Hematopoietic multipotent progenitor cell treated with erythropoietin and hydrocortisone succinate and interleukin-3 and kit ligand, for 8 days (in vitro differentiated cells): Measurements from ENCODE around the gene CADM3.

ENCODE experiments used
- DNase-seq: peaks from one replicate; pipeline ENCODE4 v3.0.0-alpha.2; 2015

Gene CADM3, protein sequence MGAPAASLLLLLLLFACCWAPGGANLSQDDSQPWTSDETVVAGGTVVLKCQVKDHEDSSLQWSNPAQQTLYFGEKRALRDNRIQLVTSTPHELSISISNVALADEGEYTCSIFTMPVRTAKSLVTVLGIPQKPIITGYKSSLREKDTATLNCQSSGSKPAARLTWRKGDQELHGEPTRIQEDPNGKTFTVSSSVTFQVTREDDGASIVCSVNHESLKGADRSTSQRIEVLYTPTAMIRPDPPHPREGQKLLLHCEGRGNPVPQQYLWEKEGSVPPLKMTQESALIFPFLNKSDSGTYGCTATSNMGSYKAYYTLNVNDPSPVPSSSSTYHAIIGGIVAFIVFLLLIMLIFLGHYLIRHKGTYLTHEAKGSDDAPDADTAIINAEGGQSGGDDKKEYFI

DNA sequence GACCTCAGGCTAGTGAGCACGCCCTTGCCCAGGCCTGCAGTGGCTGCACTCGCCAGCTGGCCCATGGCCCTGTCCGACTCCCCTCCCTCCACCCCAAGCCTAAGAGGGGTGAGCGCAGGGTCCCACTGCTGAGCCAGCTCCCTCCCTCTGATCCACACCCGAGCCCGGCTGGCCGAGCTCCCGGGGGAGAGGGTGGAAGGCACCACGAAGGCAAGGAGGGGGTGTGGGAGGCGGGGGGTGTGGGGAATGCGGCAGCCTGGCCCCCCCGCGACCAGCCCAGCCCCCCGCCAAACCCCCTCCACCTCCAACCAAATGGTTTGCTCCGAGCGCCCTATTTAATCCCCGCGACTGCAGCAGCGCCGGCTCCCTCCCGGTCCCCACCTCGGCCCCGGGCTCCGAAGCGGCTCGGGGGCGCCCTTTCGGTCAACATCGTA, at the start of gene CADM3:
TSS of gene CADM3 (plus strand) at position 362 of the 434 bp plus-strand sequence. CDS start 151 bp downstream, outside the sequence.
- DNase-seq = no peak

DNA sequence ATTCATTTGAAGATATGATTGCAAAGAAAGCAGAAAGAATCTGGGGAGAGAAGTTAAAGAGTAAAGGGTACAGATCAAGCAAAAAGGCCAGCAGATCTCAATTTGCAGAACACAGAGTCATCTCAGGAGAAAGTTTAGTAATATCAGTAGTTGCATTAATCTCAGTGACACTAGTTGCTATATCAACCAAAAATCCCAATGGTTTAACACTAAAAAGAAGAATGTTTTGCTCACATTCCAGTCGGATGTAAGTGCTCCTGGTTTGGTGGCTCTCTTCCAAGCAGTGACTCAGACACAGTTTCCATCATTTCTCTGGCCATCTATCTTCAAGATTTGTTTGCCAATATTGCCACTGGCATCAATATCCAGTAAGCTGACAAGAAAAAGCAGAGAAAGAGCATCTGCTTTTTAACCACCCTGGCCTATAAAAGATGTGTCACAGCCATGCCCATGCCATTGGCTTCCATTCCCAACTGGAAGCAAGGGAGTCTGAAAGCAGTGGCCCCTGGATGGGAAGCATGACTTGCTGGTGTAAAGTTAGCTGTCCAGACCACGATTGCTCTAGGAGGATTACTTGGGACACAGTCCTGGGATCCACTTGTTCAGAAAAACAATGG, 49.3 kb upstream of the CADM3 start:
- no peak for DNase-seq

DNA sequence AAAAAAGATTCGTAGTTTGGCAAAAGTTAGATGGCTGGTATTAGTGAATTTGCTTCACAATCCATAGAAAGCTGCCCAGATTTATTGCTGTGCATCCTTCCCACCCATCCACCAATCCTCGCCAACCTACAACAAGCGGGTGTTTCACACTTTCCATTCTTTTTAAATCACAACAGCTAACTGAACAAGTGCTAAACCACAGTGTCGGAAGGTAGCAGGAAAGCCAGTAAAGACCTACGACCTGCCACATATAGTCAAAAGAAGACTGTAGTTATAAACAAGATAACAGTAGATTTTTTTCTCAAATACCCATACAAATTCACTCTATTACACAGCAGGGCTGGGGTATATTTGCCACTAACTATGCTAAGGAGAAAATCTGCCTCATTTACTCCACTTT, 47.8 kb upstream of the CADM3 start:
- no peak for DNase-seq

DNA sequence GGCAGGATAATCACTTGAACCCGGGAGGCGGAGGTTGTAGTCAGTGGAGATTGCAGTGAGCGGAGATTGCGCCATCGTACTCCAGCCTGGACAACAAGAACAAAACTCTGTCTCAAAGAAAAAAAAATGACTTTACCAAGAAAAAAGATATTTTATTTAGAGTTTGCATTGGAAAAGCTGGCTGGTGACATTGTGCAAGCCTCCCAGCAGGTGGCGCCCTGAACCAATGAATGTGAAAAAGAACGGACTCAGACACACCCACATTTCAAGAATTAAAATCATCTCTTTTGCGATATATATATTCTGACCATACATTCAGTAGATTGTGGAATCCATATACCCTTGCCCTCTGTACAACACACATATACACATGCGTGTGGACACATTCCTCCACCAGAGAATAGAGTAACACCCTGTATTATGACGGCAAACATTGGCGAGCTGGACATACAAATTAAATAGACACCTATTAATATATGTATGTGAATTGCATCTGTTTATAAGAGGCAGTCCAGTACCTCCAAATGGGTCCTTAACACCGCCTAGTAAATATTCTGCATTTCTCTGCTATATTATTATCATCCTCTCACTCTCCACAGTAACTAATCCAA, 39.0 kb upstream of the CADM3 start:
- DNase-seq = peak; percentile 82

DNA sequence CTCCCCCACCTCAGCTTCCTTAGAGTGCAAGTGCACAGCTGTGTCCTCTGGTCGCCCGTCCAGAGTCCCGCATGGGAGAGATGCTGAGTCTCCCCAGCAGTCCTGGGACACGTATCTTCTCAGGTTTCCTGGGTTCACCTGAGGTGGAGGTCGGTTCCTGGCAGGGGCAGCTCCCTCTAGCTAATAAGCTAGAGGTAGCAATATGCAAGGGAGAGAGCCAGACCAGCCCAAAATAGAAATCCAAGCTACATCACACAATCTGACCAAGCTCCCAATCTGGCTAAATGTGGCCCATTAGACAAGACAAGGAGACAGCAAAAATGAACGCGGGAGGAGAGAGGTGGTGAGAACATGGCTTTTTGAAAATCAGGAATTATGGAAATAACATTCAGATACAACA, 30.9 kb upstream of the CADM3 start:
- no peak for DNase-seq

DNA sequence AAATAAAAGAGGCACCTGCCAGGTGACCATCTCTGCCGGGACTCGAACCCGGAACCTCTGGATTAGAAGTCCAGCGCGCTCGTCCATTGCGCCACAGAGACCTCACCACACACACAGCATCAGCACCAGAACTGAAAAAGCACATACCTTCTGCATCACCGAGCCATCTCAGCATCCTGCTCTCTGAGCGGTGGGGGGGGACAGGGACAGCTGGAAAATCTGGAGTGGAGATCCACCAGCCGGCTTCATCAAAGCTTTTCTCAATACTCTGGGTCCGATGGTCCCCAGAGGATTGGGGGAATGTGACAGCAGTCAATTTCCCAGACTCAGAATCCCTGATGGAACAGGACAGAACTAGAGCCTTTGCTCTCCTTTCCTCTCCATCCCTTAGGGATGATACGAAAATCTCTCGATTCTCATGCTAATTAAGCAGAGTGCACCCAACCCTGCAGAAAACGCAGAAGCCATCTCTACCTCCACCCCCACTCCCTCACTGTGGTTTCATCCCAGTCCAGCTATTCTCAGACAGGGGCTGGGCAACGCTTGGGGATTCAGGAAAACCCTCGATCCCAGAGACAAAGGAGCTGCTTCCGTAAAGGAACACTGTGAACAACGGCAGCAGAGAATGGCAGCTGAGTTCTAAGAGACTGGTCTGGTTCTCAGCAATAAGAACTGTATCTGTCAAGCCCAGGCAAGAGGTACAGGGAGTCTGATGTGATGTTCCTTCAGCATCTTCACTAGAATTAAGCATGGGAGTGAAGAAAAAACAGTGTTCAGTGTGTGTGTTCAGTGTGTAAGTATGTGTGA, 29.6 kb upstream of the CADM3 start:
- DNase-seq = no peak

DNA sequence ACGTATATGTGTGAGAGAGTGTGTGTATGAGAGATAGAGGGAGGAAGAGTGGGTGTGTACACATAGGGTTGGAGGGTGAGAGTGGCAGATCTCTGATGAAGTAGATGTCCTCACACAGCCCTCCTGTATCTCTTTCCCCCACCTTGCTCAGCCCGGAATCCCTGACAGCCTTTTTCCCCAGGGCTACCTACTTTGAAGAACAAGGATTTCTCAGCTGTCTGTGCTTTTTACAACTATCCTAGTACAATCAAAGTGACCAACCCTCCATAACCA, 29.1 kb upstream of the CADM3 start:
- DNase-seq = peak; percentile 58

DNA sequence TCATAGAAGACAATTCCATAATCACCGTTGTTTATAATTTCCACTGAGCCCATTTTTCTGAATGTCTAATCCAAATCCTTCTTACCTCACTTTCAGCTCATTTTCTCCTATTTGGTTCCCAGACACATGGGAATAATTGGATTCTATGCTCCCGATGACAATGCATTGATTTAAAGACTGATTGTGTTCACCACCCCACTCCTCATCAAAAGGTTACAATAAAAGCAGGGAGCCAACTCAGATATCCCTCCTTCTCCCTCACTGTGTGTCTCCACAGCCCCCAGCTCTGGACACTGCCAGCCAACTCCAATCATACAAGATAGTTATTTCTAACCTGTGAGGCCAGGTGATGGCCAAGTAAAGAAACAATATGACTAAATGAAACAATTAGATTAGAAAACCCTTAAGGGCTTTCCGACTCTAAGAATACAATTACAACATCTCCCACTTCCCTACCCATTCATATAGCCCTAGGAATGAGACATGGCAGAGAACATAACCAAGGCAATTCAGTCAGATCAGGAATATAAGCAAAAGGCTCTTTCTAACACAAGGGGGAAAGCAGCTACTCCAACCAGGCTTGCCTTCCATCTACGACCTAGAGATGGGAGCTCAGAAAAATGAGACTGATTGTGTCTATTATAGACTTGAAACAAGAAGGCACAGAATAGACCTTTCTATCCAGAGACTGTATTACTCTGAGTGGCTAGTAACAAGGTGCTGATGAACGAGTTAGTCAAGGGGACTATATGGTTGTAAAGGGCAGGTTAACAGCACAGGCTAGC, 28.5 kb upstream of the CADM3 start:
- no peak for DNase-seq

DNA sequence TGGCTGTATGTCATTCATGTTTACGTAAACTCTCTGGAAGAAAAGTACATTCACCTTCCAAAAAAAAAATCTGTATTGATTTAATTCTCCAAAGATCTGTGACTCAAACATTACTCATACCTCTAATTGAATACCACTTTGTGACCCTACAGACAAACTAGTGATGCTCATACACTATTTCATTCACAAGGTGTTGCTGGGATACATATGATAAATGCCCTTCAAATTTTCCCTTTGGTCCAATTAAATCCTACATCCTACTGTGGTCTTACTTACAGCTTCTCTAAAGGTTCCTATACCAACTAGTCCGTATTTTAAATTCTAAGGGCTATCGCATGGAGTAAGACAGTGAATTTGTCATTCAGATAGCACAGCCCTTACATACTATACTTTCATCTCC, 26.8 kb upstream of the CADM3 start:
- DNase-seq = no peak

DNA sequence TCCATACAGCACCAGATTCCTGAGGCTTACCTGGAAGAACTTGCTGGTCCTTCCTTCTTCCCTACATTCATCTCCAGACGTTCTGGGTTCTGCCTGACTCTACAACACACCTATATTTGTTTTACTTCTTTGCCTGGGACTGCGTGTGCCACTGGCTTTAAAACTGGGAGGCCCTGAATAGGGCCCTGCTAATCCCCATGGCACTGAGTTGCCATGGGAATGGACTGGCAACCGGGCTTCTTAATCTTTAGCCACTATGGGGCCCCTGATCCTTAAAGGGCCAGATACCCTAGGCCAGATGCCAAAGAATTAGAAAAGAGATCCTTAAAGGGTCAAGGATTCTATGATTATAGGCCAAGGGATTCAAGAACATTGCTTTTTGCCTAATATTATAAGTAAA, 24.4 kb upstream of the CADM3 start:
- DNase-seq = no peak

DNA sequence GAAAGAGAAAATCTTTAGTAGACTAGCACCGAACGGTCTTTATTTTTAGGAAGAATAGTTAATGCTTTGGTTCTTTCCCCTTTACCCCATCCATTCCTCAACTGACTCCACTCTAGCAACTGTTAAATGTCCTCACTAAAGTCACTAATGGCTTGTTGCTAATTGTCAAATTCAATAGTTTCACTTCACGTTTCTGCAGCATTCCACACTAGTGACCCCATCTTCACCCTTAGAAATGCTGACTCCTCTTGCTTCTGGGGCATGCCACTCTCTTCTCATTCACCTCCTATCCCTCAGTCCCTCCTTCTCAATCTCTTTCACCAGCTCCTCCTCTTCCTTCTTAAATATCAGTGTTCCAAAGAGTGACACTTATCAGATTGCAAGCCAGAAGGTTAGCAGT, 19.4 kb upstream of the CADM3 start:
- no peak for DNase-seq

DNA sequence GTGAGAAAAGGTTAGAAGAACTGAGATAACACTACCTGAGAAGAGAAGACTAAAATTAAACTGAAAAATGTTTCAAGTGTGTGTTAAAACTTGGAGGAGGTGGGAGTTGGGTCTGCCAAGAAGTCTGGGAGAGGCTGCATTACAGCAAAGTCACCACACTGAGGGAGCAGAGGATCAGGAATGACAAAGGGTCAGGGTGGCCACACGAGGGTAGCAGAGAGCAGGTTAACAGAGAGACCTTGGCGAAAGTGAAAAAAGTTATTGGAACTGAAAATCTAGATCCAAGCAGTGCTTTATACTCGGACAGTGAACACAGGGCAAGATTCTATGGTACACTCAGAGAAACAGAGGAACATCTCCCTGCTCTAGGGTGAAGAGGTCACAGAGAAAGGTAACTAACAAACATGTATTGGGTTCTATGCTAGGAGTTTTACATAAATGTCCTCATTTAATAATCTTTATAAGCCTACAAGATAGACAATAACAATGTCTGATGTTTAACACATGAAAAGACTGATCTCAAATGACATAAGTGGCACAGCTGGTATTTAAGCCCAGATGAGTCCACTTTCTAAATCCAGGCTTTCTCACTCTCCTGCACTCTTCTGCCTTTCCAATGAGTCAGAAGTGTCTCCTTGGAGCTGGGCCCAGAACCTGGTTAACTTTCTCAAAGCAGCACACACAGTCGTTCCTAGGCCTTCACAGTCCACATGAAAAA, 10.3 kb upstream of the CADM3 start:
- DNase-seq = peak; percentile 83

DNA sequence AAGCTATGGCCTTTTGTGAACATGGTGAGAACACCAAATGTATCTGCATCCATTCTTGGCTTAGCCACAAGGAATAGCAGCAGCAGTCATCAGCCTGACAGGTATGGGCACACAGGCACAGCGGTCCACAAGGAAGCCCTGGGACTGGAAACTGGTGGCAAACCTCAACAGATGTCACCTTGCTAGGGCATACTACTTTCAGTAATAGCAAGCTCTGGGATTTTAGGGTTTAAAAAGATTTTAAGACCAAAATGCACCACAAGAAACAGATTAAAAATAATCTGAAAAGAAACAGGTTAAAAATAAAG, 9.7 kb upstream of the CADM3 start:
- no peak for DNase-seq

DNA sequence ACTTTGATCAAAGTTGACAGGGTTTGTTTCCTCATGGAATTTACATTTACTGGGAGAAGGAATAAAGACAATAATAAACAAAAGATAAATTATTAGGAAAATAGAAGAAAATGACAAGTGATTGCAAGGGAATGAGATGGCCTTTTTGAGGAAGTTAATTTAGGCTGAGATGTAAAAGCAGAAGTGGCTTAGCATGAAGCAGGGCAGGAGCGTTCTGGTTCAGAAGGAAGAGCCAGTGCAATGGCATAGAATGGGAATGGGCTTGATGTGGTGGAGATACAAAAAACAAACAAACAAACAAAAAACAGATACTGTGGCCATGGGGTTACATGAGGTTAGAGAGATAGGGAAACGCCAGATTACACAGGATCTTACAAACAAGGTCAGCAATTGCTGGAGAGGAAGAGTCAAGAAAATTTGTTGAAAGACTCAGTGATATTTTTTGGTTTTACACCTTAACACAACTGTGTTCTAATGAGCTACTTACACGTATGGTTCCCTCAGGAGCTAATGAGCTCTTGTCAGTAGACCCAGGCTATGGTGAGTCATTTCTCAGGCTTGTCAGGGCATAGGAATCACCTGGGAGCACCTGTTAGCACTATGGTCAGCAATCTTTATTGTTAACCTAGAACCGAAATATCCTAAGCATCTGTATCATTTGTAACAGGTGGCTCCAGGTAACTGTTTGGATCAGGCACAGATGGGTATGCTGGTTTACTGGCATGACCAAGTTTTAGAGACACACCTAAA, 8.7 kb upstream of the CADM3 start:
- DNase-seq = no peak

DNA sequence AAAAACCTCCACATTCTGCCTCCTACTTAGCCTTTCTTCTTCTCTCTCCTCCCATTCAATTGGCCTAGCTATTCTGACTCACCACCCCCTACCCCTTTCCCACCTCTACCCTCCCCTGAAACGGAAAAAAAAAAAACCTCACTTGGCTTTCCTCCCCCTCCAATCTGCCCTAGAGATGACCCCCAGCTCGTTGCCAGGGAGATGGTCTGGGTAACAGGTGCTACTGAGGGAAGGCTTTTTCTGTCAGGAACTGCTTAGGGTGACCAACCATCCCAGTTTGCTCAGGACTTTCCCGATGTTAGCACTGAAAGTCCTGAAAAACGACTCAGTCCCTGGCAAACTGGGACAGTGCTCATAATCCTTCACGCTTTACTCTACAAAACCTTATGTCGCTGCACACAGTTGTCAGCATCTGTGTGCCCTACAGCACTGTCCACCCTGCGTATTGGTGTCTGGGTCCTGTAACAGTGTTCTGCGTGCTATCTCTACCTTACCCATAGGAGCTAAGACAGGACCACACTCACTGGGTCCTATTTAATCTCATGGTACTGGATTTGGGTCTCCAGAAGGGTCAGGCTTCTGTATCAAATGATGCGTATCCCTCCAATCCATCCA, 7.7 kb upstream of the CADM3 start:
- DNase-seq = no peak

DNA sequence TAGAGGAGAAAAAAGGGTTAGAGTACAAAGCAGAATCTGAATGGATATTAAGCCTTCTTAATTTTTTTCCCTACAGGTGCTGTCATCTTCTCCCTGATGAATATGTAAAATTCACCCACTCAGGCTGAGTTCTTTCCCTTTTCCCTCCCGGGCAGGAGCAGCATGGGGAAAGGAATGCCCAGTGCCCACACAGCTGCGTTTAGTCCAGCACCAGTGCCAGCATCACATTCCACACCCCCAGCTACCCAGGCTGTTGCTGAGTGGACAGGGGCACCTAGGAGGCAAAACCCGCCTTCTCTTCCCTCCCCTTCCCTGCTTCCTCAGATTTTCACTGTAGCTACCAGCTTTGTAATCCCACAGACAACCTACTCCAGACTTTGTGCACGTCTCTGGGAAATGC, 3.4 kb upstream of the CADM3 start:
- no peak for DNase-seq

DNA sequence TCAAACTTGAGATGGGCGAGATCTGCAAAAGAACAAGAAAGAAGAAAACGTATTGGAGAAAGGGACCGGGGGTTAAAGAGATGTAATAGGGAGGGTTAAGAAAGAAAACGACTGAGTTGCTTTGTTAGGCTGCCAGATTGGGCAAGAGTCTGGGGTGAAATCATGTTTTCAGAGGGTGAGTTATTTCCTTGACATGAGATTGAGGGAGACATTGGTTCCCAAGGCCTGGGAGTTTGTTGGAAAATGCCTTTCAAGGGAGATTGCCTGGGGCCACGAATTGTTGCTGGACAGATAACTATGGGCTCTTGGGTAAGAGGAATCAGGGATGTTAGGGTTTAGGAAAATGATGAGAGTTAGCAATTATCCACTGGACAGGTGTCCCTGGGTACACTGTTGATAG, 776 bp upstream of the CADM3 start:
- no peak for DNase-seq

DNA sequence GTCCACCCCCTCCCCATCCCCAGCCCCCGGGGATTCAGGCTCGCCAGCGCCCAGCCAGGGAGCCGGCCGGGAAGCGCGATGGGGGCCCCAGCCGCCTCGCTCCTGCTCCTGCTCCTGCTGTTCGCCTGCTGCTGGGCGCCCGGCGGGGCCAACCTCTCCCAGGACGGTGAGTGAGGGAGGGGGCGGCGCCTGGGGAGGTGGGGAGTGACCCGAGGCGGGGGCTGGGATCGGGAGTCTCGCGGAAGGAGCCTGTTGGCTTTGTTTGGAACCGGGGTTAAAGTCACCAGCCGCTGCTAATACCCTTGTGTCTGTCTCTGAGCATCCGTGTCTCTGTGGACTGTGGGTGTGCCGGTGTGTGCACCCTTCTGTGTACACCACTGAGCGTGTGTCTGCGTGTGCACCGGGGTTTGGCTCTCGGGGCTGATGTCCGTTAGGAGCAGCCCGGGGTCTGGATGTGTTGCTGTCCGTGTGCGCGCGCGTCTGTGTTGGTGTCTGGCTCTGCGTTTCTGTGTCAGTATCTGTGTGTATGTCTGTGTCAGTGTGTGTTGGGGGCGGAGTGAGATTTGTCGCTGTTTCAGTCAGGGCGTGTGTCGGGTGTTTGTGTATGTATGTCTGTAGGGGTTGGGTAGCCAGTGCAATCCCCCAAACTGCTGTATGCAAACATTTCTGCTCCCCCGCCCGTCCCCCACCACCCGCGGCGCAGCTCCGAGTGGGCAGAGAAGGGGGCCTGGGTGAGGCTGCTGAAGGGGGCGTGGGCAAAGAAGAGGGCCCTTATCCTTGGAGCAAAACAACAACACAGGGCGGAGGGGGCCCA, 480 bp downstream of the CADM3 start:
- peak; percentile 16 for DNase-seq

DNA sequence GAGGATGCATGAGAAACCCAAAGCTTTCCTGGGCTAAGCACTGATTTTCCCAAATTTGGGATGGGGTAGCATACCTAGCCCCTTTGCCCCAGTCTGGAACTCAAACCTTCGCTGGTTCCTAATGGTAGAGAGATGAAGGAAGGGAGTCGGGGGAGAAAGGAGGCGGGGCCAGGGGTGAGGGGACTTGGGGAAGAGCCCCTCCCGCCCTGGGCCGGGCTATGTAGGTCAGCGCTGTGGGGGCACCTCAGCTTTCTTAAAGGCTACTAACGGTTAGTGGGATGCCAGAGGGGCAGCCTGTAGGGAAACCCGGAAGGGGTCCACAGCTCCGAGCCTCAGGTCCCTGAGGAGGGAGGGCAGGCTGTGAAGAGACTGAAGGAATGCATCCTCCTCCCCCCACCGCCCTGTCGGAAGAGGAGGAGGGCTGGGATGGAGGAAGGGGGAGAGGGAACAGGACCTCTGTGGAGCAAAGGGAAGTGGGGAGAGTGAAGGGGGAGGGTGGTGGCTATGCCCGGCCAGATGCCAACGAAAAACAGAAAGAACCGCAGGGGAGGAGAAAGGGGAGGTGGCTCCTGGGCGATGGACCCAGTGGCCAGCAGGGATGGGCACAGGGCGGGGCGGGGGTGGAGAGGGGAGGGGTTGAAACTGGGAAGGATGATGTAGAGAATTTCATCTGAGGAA, 1.3 kb downstream of the CADM3 start:
- DNase-seq = peak; percentile 6

DNA sequence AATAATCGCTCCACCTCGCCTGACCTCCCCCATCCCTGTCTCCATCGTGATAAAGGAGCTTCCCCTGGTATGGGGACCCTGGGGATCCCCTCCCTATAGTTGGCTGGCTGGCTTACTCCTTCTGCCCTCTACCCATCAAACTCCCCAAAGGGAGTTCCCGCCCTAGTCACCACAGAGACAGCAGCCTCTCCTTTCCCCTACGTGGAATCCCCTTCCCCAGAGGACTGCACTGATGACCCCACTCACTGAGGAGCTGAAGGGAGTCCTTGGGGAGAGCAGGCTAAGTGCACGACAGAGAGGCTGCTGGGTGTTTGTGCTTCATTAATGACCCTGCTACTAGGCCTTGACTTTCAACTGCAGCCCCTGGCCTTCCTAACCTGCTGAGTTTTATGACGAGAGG, 1.9 kb downstream of the CADM3 start:
- no peak for DNase-seq
